Subcutaneous preadipocyte (primary cell): ENCODE data around the gene BSDC1. TPM values are rescaled to one million over a fixed set of nuclear protein-coding genes. Genes with fewer than 3 reads are reported as not detected.

ENCODE experiments used
- total RNA-seq: library from RNA; depleted of rRNA; stranded (reverse); fragments of >200 nt; gene quantifications from 2 replicates; pipeline ENCODE4 v1.2.3, GENCODE V29; 2012

BSDC1 gene
- total RNA-seq: 38.3 and 38.9 TPM in 2 replicates

GRCh38 chr1:32394141-32394889 is at the start of gene BSDC1:
TSS of gene BSDC1 (minus strand) at chr1:32394441. CDS start at chr1:32394414, 27 bp downstream.

GRCh38 chr1:32362474-32363313 is 31.5 kb downstream of the BSDC1 start, which contains the start of the genes FAM229A and TSSK3:
TSS of gene FAM229A (minus strand) at chr1:32362485. CDS start at chr1:32362091, 394 bp downstream.
TSS of gene TSSK3 (plus strand) at chr1:32362539. CDS start at chr1:32362702, 163 bp downstream.

GRCh38 chr1:32335790-32336590 is 58.3 kb downstream of the BSDC1 start, which contains the start of gene MARCKSL1:
TSS of gene MARCKSL1 (minus strand) at chr1:32336233. CDS start at chr1:32336033, 200 bp downstream.

Other genes with a start within 250 kb of the BSDC1 start
- 75.7 and 82.9 TPM in 2 replicates for gene TXLNA, start 214.8 kb downstream of the BSDC1 start, total RNA-seq
- 7.3 and 8.4 TPM in 2 replicates for gene CCDC28B, start 193.8 kb downstream of the BSDC1 start, total RNA-seq
- 1.1 and 2.0 TPM in 2 replicates for gene IQCC, start 188.8 kb downstream of the BSDC1 start, total RNA-seq
- not detected in 2 replicates for gene DCDC2B, start 185.4 kb downstream of the BSDC1 start, total RNA-seq
- 16.5 and 17.2 TPM in 2 replicates for gene TMEM234, start 172.1 kb downstream of the BSDC1 start, total RNA-seq
- 290 and 329 TPM in 2 replicates for gene EIF3I, start 172.0 kb downstream of the BSDC1 start, total RNA-seq
- gene FAM167B, start 147.2 kb downstream of the BSDC1 start, total RNA-seq: 0.39 and 1.1 TPM in 2 replicates
- not detected in 2 replicates for gene LCK, start 143.2 kb downstream of the BSDC1 start, total RNA-seq
- gene HDAC1, start 102.4 kb downstream of the BSDC1 start, total RNA-seq: 32.3 and 44.0 TPM in 2 replicates
- 1.6 and 2.6 TPM in 2 replicates for gene MARCKSL1, start 58.2 kb downstream of the BSDC1 start, total RNA-seq
- gene FAM229A, start 32.0 kb downstream of the BSDC1 start, total RNA-seq: 1.4 and 1.8 TPM in 2 replicates
- 1.1 and 1.2 TPM in 2 replicates for gene TSSK3, start 31.9 kb downstream of the BSDC1 start, total RNA-seq
- gene ZBTB8B, start 70.6 kb upstream of the BSDC1 start, total RNA-seq: under 0.01 TPM in 1 of 2 replicates, not detected in the other
- gene ZBTB8A, start 145.0 kb upstream of the BSDC1 start, total RNA-seq: 4.3 and 4.8 TPM in 2 replicates